ENCODE data around the gene SH3GLB1. TPM values are rescaled to one million over a fixed set of nuclear protein-coding genes. Genes with fewer than 3 reads are reported as not detected.

SH3GLB1 gene
- total RNA-seq, 1 donor from 2014 or later, result 28.9 TPM

DNA sequence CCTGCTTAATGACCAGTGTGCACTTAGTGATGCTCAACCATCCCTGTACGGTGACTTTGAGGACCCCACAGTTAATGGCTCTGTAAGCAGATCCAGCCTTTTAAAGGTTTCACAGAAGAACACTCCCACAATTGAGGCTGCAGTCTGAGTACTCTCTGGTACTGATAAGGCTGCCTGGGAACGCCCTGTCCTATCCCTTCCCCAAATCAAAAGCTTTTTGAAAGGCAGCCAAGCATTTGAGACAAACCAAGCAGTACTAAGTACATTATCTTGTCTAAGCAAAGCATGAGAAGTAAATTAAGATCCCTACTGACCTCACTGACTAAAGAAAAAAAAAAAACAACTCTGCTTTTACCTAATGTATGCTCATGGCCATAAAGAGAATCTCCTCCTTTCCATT, 60.7 kb downstream of the SH3GLB1 start:
- Histone ChIP-seq H3K27me3 (no peaks in the 10 kb centered on the region), H3K27ac (no peak overlapping the region), H3K4me1 (no peaks in the 10 kb centered on the region), H3K4me3 (no peak overlapping the region), H3K9me3 (no peaks in the 10 kb centered on the region), H3K36me3 (no peaks in the 10 kb centered on the region)
- DNase-seq (ENCODE audit: low spot score in 2 of 2), result no peak
- intact Hi-C loops (cut with DNase I), result no loop called here
- no peak for TF ChIP-seq CTCF (IDR thresholded peaks at IDR 0.05)

DNA sequence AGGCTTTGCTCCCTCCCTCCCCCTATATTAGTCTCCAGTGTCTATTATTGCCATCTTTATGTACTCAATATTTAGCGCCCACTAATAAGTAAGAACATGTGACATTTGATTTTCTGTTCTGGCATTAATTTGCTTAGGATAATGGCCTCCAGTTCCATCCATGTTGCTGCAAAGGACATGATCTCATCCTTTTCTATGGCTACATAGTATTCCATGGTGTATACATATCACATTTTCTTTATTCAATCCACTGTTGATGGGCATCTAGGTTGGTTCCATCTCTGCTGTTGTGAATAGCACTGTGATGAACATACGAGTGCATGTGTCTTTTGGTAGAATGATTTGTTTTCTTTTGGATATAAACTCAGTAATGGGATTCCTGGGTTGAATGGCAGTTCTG, 61.3 kb downstream of the SH3GLB1 start:
- no peak for TF ChIP-seq CTCF (IDR thresholded peaks at IDR 0.05)
- intact Hi-C loops (cut with DNase I), result no loop called here
- Histone ChIP-seq H3K27ac (no peak overlapping the region), H3K36me3 (no peaks in the 10 kb centered on the region), H3K4me3 (no peak overlapping the region), H3K27me3 (no peaks in the 10 kb centered on the region), H3K9me3 (no peaks in the 10 kb centered on the region), H3K4me1 (no peaks in the 10 kb centered on the region)
- DNase-seq (ENCODE audit: low spot score in 2 of 2), result no peak

- Histone ChIP-seq H3K36me3 (no peaks in the 10 kb centered on the region), H3K4me1 (peaks cover 0 to 2% of the 10 kb centered on the region in 2 donors), H3K4me3 (no peak overlapping the region), H3K27ac (no peak overlapping the region), H3K9me3 (no peaks in the 10 kb centered on the region), H3K27me3 (no peaks in the 10 kb centered on the region)
- no peak for DNase-seq (ENCODE audit: low spot score in 2 of 2)
- intact Hi-C loops (cut with DNase I), result no loop called here
- no peak for TF ChIP-seq CTCF (IDR thresholded peaks at IDR 0.05)
These were observed 64.2 kb downstream of the SH3GLB1 start for GRCh38 chr1:86768554-86768953.

GRCh38 chr1:86769065-86769464, 64.7 kb downstream of the SH3GLB1 start:
- no peak for TF ChIP-seq CTCF (IDR thresholded peaks at IDR 0.05)
- intact Hi-C loops (cut with DNase I), result no loop called here

GRCh38 chr1:86773341-86774288, 69.2 kb downstream of the SH3GLB1 start:
- H3K36me3 ChIP-seq, result no peaks in the 10 kb centered on the region
- H3K9me3 ChIP-seq, result no peaks in the 10 kb centered on the region
- peaks cover 2 to 19% of the 10 kb centered on the region in 2 donors for H3K4me1 ChIP-seq
- no peak for TF ChIP-seq CTCF (IDR thresholded peaks at IDR 0.05)
- intact Hi-C loops (cut with DNase I), result loop anchor here (1.0 kb wide), 1 partner anchor 15 kb away; no protein-coding TSS in a partner anchor
- no peaks in the 10 kb centered on the region for H3K27me3 ChIP-seq
- no peak for DNase-seq (ENCODE audit: low spot score in 2 of 2)
- peak overlapping the region; percentile 47 to 58 for H3K27ac ChIP-seq
- H3K4me3 ChIP-seq, result peak overlapping the region in 1 of 2 donors; percentile 16

More at GRCh38 chr1:86769065-86769464, 64.7 kb downstream of the SH3GLB1 start:
- Histone ChIP-seq H3K4me3 (no peak overlapping the region), H3K27me3 (no peaks in the 10 kb centered on the region), H3K36me3 (no peaks in the 10 kb centered on the region), H3K27ac (no peak overlapping the region), H3K4me1 (peaks cover 0 to 7% of the 10 kb centered on the region in 2 donors), H3K9me3 (no peaks in the 10 kb centered on the region)
- no peak for DNase-seq (ENCODE audit: low spot score in 2 of 2)

Measured in ascending aorta (tissue), 2 donors.